HepG2 (cell line): ENCODE data around the gene FAM181A. TPM values are rescaled to one million over a fixed set of nuclear protein-coding genes. Genes with fewer than 3 reads are reported as not detected.

Source experiments
- ATF7 ChIP-seq, 2 experiments: fragments of 450-650 bp in 1 of 2; sonication (generic) in 1 of 2; formaldehyde crosslinking in 1 of 2; IDR thresholded peaks; 2 replicates each; pipeline versions ENCODE4 v1.4.0 to v1.6.1; 2016 to 2020; ENCODE audit warnings: antibody characterized with exemption in 1 of 2, mild to moderate bottlenecking in 1 of 2, missing genetic modification reagents in 1 of 2
- ATRX ChIP-seq: sonication (generic); formaldehyde crosslinking; IDR thresholded peaks from 2 replicates; pipeline ENCODE4 v1.4.0; 2020; ENCODE audit warnings: missing genetic modification reagents, borderline replicate concordance
- BRCA1 ChIP-seq: sonication (generic); formaldehyde crosslinking; IDR thresholded peaks from 2 replicates; pipeline ENCODE4 v1.4.0; 2020; ENCODE audit warnings: missing genetic modification reagents
- CBX2 ChIP-seq, 2 experiments: fragments of 200-600 bp in 1 of 2; sonication (generic); formaldehyde crosslinking in 1 of 2; IDR thresholded peaks; 2 replicates each; pipeline versions ENCODE4 v1.7.0 to v1.8.1; 2018 to 2022; ENCODE audit warnings: low read depth in 2 of 2, low read length in 1 of 2, mild to moderate bottlenecking in 1 of 2, missing genetic modification reagents in 1 of 2
- DR1 ChIP-seq: sonication (generic); formaldehyde crosslinking; IDR thresholded peaks from 2 replicates; pipeline ENCODE4 v1.8.0; 2021; ENCODE audit warnings: mild to moderate bottlenecking, missing genetic modification reagents, inconsistent platforms
- KAT7 ChIP-seq: IDR thresholded peaks from 2 replicates; pipeline ENCODE4 v1.6.1; 2018; ENCODE audit warnings: borderline replicate concordance, missing compliant biosample characterization
- MBNL3 ChIP-seq: fragments of 250-450 bp; sonication (Bioruptor Pico); conservative IDR thresholded peaks from 2 replicates; pipeline ENCODE4 v1.8.0; 2022; ENCODE audit warnings: mild to moderate bottlenecking, inconsistent platforms
- NFE2L1 ChIP-seq: sonication (generic); formaldehyde crosslinking; IDR thresholded peaks from 2 replicates; pipeline ENCODE4 v1.4.0; 2020; ENCODE audit warnings: missing genetic modification reagents, mild to moderate bottlenecking, borderline replicate concordance
- NR1H2 ChIP-seq: sonication (generic); formaldehyde crosslinking; IDR thresholded peaks from 2 replicates; pipeline ENCODE4 v1.8.1; 2022; ENCODE audit warnings: low read depth, missing genetic modification reagents, borderline replicate concordance
- PBX2 ChIP-seq: IDR thresholded peaks from 2 replicates; pipeline ENCODE4 v1.6.1; 2016; ENCODE audit warnings: control low read depth
- PRDM15 ChIP-seq: sonication (generic); formaldehyde crosslinking; IDR thresholded peaks from 2 replicates; pipeline ENCODE4 v1.4.0; 2020; ENCODE audit warnings: missing genetic modification reagents
- RBAK ChIP-seq: sonication (generic); formaldehyde crosslinking; IDR thresholded peaks from 2 replicates; pipeline ENCODE4 v1.5.1; 2020; ENCODE audit warnings: mild to moderate bottlenecking, missing genetic modification reagents
- SALL2 ChIP-seq: sonication (generic); formaldehyde crosslinking; IDR thresholded peaks from 2 replicates; pipeline ENCODE4 v1.8.1; 2023; ENCODE audit warnings: mild to moderate bottlenecking, missing genetic modification reagents, inconsistent platforms
- SIN3A ChIP-seq: IDR thresholded peaks from 2 replicates; pipeline ENCODE4 v1.6.1; 2011; ENCODE audit warnings: low read depth, mild to moderate bottlenecking, control low read depth, low read length, borderline replicate concordance
- SNAI1 ChIP-seq: sonication (generic); formaldehyde crosslinking; IDR thresholded peaks from 2 replicates; pipeline ENCODE4 v1.5.0; 2020; ENCODE audit warnings: mild to moderate bottlenecking, missing genetic modification reagents, borderline replicate concordance
- STAT6 ChIP-seq: sonication (generic); formaldehyde crosslinking; IDR thresholded peaks from 2 replicates; pipeline ENCODE4 v1.4.0; 2020; ENCODE audit warnings: missing genetic modification reagents, mild to moderate bottlenecking, borderline replicate concordance
- ZFP90 ChIP-seq: sonication (generic); formaldehyde crosslinking; IDR thresholded peaks from 2 replicates; pipeline ENCODE4 v1.8.0; 2022; ENCODE audit warnings: missing genetic modification reagents, mild to moderate bottlenecking, inconsistent platforms, borderline replicate concordance
- ZNF510 ChIP-seq: sonication (generic); formaldehyde crosslinking; IDR thresholded peaks from 2 replicates; pipeline ENCODE4 v1.4.0; 2020; ENCODE audit warnings: low read depth, mild to moderate bottlenecking, missing genetic modification reagents
- ZNF614 ChIP-seq: IDR thresholded peaks from 2 replicates; pipeline ENCODE4 v1.6.1; 2018; ENCODE audit warnings: missing biosample characterization, missing genetic modification reagents, inconsistent platforms, borderline replicate concordance
- ZNF619 ChIP-seq: sonication (generic); formaldehyde crosslinking; IDR thresholded peaks from 2 replicates; pipeline ENCODE4 v1.4.0; 2020; ENCODE audit warnings: mild to moderate bottlenecking, missing genetic modification reagents
- ZNF883 ChIP-seq: sonication (generic); formaldehyde crosslinking; IDR thresholded peaks from 2 replicates; pipeline ENCODE4 v1.5.1; 2020; ENCODE audit warnings: mild to moderate bottlenecking, missing genetic modification reagents; ENCODE audit errors: not compliant biosample characterization
- polyA plus RNA-seq, 8 experiments: library from polyadenylated mRNA; depleted of rRNA in 3 of 8; stranded (reverse) in 7 of 8; unstranded in 1 of 8; fragments of >200 nt; fragmentation: Illumina TruSeq in 4 of 8; extraction: Trizol in 4 of 8; gene quantifications; 2 replicates each; pipeline versions ENCODE4 v1.2.1 to v1.2.3, GENCODE V29; 2011 to 2016; ENCODE audit warnings: low read depth in 4 of 8, missing spikeins in 1 of 8, mixed read lengths in 1 of 8; ENCODE audit not compliant: insufficient read depth in 1 of 8
- total RNA-seq, 5 experiments: library from RNA; depleted of rRNA; stranded (reverse); fragments of >200 nt; fragmentation: Illumina TruSeq; extraction: Trizol; gene quantifications; 2 replicates each; pipeline ENCODE4 v1.2.3, GENCODE V29; 2016; ENCODE audit warnings: low read depth in 1 of 5

Gene FAM181A
- total and polyA plus RNA-seq, 2 of the 13 experiments (the other 11 are each of a cell fraction or from before 2014, with no cell fraction given), result 1.1 to 1.5 TPM

- TF ChIP-seq PBX2 (CRISPR knock-in tag) (no peak), RBAK (CRISPR knock-in tag) (0 out of 2 replicates have a peak, but pooled peaks have one; percentile 47), PRDM15 (CRISPR knock-in tag) (no peak), SNAI1 (no peak), NR1H2 (CRISPR knock-in tag) (no peak), SALL2 (no peak), KAT7 (CRISPR knock-in tag) (no peak), ZNF619 (no peak), ATF7 (IDR thresholded peaks at IDR 0.05) (no peak), ATF7 (CRISPR knock-in tag; IDR thresholded peaks at IDR 0.05) (no peak), ZNF510 (CRISPR knock-in tag) (no peak), ZNF614 (CRISPR knock-in tag) (no peak), SIN3A (no peak), BRCA1 (CRISPR knock-in tag) (no peak), STAT6 (CRISPR knock-in tag) (0 out of 2 replicates have a peak, but pooled peaks have one; percentile 70), ZNF883 (no peak), NFE2L1 (CRISPR knock-in tag) (no peak), ATRX (no peak), CBX2 (IDR thresholded peaks at IDR 0.05; ENCODE audit: low read depth, low read length) (no peak), CBX2 (CRISPR knock-in tag; IDR thresholded peaks at IDR 0.05; ENCODE audit: low read depth) (no peak; the same call in 1 of the 2 replicates), MBNL3 (no peak), DR1 (CRISPR knock-in tag) (no peak), ZFP90 (CRISPR knock-in tag) (no peak)
Measured at GRCh38 chr14:93902619-93903307, 24.4 kb upstream of the FAM181A start (continued).
